CD1c-positive myeloid dendritic cell (primary cell): Measurements from ENCODE around the gene PSME3.

Source experiments
- DNase-seq: peaks from one replicate; pipeline ENCODE4 v3.0.0-alpha.2; 2016; ENCODE audit errors: extremely low spot score

Gene PSME3

DNA sequence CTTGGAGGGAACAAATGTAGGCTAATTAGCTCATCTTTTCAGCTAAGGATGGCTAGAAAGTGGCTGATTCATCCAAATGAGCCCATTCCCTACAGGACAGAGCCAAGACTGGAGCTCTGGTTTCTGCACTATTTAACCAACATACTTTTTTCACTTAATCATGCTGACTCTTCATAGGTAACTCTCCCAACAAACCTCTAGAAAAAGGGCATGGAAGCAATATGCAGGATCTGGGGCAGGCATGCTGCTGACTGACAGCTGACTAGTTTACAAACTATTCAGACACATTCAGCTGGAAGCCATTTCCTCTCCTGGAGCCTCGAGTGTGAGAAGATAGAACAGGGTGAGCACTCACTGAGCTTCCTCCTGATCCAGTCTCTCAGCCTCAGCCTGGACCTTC lies 15.3 kb upstream of the PSME3 start:
- no peak for DNase-seq

DNA sequence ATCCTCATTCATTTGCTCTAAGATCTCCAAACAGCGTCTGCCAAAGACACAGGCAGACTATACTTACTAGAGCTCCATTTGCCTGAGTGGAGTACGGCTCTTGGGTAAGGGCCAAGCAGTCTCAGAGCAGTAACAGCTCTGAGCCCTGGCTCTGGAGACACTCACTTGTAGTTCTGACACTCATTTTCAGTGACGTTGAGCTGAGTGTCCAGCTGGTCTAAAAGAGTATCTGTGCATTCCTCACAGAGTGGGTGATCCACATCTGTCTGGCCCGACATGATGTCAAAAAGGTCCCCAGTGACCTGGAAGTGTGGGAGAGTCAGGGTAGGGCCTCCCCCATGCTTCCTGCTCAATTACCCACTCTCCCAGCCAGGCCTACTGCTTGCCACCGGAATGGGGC lies 14.8 kb upstream of the PSME3 start:
- DNase-seq, result no peak

DNA sequence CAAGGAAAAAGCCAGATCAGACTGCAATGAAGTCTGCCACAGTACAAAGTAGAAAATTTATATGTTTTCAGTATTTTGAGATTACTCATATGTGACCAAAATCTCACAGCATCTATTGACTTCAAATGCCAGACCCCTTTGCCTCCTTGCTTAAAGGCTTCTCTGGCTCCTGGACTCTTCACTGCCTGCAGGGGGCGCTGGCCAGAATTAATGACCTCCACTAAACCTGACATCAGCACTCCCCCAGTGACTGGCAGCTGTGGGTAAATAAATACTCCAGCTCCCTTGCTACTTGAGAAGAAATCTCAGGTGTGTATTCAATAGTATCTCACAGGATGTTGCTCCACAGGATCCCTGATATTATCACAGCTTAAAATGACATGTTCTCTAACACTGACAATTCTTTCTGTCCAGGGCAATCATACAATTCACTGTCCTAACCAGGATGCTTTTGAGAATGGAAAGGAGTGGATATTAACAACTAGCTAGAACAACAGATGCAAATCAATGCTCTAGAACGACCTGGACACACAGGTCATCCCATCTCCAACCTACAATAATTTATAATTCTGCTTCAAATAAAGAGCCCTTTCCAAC lies 13.2 kb upstream of the PSME3 start:
- DNase-seq, result peak; percentile 75

GRCh38 chr17:42821176-42821575 lies 12.0 kb upstream of the PSME3 start:
- DNase-seq, result no peak

DNA sequence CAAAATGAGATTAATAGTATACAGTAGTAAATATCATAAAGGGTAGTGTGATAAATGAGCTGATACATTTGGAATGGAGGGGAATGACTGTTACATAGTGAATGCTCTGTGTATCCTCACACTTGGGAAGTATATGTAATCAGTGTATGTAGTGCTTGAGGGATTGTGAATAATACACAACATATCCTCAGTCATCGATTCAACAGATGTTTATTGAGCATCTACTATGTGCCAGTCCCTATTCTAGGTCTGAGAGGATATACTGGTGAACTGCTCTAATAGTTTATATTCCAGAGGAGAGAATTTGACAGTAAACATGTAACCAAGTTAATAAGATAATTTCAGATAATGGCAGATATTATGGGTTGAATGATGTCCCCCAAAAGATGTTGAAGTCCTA lies 5.7 kb upstream of the PSME3 start:
- no peak for DNase-seq

GRCh38 chr17:42830971-42831370 lies 2.2 kb upstream of the PSME3 start:
- DNase-seq, result no peak

- DNase-seq, result no peak
Observed at GRCh38 chr17:42832213-42832933, 824 bp upstream of the PSME3 start.

DNA sequence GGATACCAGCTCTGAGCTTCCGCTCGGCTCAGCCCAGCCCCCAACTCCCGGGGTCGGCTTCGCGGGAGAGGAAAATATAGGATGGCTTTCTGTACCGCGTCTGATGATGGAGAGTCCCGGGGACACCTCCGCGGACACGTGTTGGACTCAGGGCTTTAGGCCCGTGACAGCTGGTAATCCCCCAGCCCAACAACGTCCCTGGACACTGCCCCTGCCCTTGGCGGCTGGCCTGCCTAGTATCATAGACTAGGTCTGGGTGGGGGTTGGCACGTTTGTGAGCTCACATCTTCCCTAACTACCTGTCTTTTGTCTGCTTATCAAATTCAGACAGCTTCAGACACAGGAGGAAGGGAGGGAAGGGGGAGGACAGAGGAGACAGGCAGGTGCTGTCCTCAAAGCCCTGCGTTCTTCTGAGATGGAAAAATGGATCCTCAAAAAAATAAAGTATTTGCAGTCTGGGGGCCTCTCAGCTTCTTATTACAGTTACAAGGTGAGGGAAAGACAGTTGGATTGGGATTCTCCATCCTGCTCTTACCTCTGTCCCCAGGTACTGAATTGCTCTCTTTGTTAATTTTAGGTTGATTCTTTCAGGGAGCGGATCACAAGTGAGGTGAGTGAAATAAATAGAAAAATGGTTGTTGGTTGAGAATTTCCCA lies 698 bp downstream of the PSME3 start:
- no peak for DNase-seq

DNA sequence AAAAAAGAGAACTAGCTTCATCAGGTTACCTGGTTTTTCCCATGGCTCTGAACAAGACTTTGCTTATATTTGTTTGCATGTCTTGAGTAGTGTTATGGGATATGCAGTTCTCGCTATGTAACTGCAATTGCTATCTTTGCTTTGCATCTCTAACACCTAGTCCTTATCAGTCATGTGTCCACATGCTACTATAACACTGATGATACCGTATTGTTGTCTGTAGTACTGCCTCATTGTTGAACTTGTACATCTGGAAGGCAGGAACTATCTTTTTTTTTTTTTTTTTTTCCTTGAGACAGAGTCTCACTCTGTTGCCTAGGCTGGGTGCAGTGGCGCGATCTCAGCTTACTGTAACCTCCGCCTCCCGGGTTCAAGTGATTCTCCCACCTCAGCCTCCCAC lies 2.5 kb downstream of the PSME3 start:
- DNase-seq, result no peak

- no peak for DNase-seq
Observed at GRCh38 chr17:42841975-42842685, 8.9 kb downstream of the PSME3 start.

DNA sequence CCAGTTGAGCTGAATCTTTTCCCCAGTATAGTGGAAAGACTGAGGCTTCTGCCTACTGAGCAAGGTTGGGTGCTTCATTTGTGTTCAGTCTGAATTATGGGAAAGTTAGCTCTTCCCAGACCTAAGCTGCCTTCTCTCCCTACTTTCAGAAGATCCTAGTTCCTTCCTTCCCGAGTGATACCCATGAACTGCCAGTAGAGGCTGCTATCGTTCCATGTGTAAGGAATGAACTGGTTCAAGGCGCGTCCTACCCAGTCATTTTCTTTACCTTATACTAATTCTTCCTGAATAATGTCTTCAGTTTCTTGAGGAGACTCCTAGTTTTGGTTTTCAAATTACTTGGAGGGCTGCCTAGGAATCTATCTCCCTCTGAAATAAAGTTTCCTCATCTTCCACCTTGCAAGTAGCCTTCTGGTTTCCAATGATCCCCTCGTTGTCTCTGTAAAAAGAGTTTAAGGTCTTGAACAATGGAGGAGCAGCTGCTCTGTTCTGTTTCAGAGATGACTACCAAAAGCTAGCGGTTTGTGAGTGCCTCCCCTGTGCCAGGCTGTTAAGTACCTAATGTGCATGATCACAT lies 10.2 kb downstream of the PSME3 start:
- DNase-seq, result peak; percentile 67

DNA sequence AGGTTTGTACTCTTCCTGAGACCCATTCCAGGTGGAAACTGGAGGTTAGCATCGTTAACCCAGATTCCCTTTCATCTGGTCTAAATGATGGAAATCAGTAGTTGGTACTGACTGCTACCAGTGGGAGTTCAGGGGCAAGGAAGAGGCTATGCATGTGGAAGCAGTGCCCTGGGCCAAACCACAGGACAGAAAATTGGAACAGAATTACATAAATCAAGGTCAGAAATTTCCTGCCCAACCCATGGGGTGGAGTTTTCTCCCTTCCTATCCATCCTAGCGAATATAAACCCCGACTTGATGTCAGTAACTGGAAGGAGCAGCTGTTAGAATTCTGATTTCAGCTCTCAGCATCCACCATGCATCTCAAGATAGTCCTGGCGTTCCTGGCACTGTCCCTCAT lies 11.1 kb downstream of the PSME3 start, which contains the start of gene AOC2:
Gene AOC2 (plus strand): TSS at position 310 of the 400 bp plus-strand sequence. CDS start 47 bp downstream, at position 357.
- no peak for DNase-seq

DNA sequence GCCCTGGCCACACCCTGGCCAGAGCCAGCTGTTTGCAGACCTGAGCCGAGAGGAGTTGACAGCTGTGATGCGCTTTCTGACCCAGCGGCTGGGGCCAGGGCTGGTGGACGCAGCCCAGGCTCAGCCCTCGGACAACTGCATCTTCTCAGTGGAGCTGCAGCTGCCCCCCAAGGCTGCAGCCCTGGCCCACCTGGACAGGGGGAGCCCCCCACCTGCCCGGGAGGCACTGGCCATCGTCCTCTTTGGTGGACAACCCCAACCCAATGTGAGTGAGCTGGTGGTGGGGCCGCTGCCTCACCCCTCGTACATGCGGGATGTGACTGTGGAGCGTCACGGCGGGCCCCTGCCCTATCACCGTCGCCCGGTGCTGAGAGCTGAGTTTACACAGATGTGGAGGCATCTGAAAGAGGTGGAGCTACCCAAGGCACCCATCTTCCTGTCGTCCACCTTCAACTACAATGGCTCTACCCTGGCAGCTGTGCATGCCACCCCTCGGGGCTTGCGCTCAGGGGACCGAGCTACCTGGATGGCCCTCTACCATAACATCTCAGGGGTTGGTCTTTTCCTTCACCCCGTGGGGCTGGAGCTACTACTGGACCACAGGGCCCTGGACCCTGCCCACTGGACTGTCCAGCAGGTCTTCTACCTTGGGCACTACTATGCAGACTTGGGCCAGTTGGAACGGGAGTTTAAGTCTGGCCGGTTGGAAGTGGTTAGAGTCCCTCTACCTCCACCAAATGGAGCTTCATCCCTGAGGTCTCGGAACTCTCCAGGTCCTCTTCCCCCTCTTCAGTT lies 11.8 kb downstream of the PSME3 start:
- DNase-seq, result no peak

DNA sequence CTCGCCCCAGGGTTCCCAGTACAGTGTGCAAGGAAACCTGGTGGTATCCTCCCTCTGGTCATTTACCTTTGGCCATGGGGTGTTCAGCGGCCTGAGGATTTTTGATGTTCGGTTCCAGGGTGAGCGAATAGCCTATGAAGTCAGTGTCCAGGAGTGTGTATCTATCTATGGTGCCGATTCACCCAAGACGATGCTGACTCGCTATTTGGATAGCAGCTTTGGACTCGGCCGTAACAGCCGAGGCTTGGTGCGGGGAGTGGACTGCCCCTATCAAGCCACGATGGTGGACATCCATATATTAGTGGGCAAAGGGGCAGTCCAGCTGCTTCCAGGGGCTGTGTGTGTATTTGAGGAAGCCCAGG lies 12.3 kb downstream of the PSME3 start:
- no peak for DNase-seq

- no peak for DNase-seq
Observed at GRCh38 chr17:42845918-42846593, 12.9 kb downstream of the PSME3 start.

- no peak for DNase-seq
Observed at GRCh38 chr17:42846594-42847280, 13.5 kb downstream of the PSME3 start.

DNA sequence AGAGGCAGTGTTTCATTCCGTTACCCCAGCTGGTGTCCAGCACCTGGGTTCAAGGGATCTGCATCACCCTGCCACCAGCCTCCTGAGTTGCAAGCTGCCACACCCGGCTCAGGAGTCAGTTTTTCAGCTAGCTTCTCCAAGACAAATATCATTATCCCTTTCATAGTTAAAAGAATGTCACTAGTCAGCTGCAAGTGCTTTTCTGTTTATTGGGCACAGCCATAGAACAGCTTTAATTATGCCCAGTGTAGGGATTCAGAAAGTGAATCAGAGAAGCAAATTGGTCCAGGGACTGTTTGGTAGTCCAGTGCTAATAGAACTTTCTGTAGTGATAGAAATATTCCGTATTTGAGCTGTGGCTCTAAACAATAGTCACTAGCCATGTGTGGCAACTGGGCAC lies 14.9 kb downstream of the PSME3 start:
- no peak for DNase-seq

GRCh38 chr17:42849031-42849430 lies 15.8 kb downstream of the PSME3 start:
- no peak for DNase-seq

- DNase-seq, result no peak
Observed at GRCh38 chr17:42849451-42850181, 16.4 kb downstream of the PSME3 start.

- no peak for DNase-seq
Observed at GRCh38 chr17:42850954-42851353, 17.8 kb downstream of the PSME3 start, which contains the start of gene AOC3. Gene AOC3, plus strand, starts transcription at chr17:42851199. Its CDS starts 145 bp downstream, at chr17:42851344.
